ENCODE results near the gene RAB6A.

DNA sequence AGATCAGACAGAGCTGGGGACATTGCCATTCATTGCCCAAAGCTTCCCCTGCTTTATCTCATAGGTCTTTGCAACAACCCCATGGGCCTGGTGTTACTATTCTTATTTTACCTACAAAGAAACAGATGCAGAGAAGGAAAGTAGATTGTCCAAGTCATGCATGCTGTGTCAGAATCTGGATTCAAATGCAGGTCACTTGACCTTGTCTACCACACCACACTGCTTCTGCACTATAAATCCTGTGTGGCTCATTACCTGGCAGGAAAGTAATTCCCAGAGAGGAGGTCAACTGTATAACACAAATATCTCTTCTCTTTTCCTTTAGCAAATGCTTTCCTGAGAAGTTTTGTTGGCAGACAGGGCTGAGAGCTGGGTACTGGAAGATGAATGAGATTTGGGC lies 96.0 kb downstream of the RAB6A start:
- no peak for TF ChIP-seq YY1 (IDR thresholded peaks at IDR 0.05; ENCODE audit: insufficient read depth, insufficient read length)
- no peak for TF ChIP-seq SUZ12 (IDR thresholded peaks at IDR 0.05; ENCODE audit: extremely low read depth, insufficient read depth, insufficient read length)
